ENCODE data around the gene POLG2.

Gene POLG2

GRCh38 chr17:64496786-64497564 lies at the start of gene POLG2:
POLG2 (minus strand) TSS chr17:64497054; CDS start chr17:64496968, 86 bp downstream.
- peak; percentile 97 for DNase-seq

GRCh38 chr17:64544742-64545141 lies 47.9 kb upstream of the POLG2 start:
- DNase-seq = no peak

GRCh38 chr17:64540118-64540776 lies 43.4 kb upstream of the POLG2 start:
- no peak for DNase-seq

GRCh38 chr17:64538508-64539130 lies 41.8 kb upstream of the POLG2 start:
- DNase-seq = no peak

- no peak for DNase-seq
Observed at GRCh38 chr17:64537488-64537887, 40.6 kb upstream of the POLG2 start.

- no peak for DNase-seq
Observed at GRCh38 chr17:64536913-64537312, 40.1 kb upstream of the POLG2 start.

GRCh38 chr17:64535357-64535756 lies 38.5 kb upstream of the POLG2 start:
- DNase-seq = no peak

- no peak for DNase-seq
Observed at GRCh38 chr17:64534187-64534586, 37.3 kb upstream of the POLG2 start.

GRCh38 chr17:64533784-64534183 lies 36.9 kb upstream of the POLG2 start:
- DNase-seq = no peak

- DNase-seq = no peak
Observed at GRCh38 chr17:64532409-64532808, 35.6 kb upstream of the POLG2 start.

GRCh38 chr17:64531955-64532371 lies 35.1 kb upstream of the POLG2 start:
- no peak for DNase-seq

- DNase-seq = no peak
Observed at GRCh38 chr17:64529221-64529620, 32.4 kb upstream of the POLG2 start.

- no peak for DNase-seq
Observed at GRCh38 chr17:64527914-64528313, 31.1 kb upstream of the POLG2 start.

GRCh38 chr17:64520359-64520758 lies 23.5 kb upstream of the POLG2 start:
- no peak for DNase-seq

- no peak for DNase-seq
Observed at GRCh38 chr17:64519601-64520000, 22.7 kb upstream of the POLG2 start.

- DNase-seq = no peak
Observed at GRCh38 chr17:64515829-64516228, 19.0 kb upstream of the POLG2 start.

- no peak for DNase-seq
Observed at GRCh38 chr17:64515419-64515818, 18.6 kb upstream of the POLG2 start.

GRCh38 chr17:64509179-64509578 lies 12.3 kb upstream of the POLG2 start:
- no peak for DNase-seq

- no peak for DNase-seq
Observed at GRCh38 chr17:64508683-64509082, 11.8 kb upstream of the POLG2 start.

- peak; percentile 78 for DNase-seq
Observed at GRCh38 chr17:64507413-64507782, 10.5 kb upstream of the POLG2 start.

GRCh38 chr17:64506576-64507412 lies 9.9 kb upstream of the POLG2 start, which contains the start of gene CEP95:
CEP95 (plus strand) TSS chr17:64506977; CDS start chr17:64507098, 121 bp downstream.
- peak; percentile 99 for DNase-seq

GRCh38 chr17:64506201-64506575 lies 9.3 kb upstream of the POLG2 start, which contains the start of gene DDX5:
DDX5 (minus strand) TSS chr17:64506289; CDS start chr17:64506119, 170 bp downstream.
- DNase-seq = peak; percentile 99
